Muscle layer of duodenum (tissue), 2 donors: ENCODE data around the gene B3GNT2.

ENCODE experiments used
- H3K27ac ChIP-seq: one replicate; pipeline ENCODE4 v1.7.0; 2013; ENCODE audit warnings: mild to moderate bottlenecking, low read length
- H3K27me3 ChIP-seq: one replicate; pipeline ENCODE4 v1.7.0; 2013; ENCODE audit warnings: low read depth, mild to moderate bottlenecking, control low read depth, low read length
- H3K36me3 ChIP-seq, 2 donors: one replicate each; pipeline ENCODE4 v1.7.0; 2013; ENCODE audit warnings: low read length in 2 of 2, control low read depth in 1 of 2, mild to moderate bottlenecking in 1 of 2; ENCODE audit not compliant: insufficient read depth in 2 of 2, control insufficient read depth in 1 of 2
- H3K4me1 ChIP-seq, 2 donors: one replicate each; pipeline ENCODE4 v1.7.0; 2013; ENCODE audit warnings: low read length in 2 of 2, mild to moderate bottlenecking in 2 of 2, control low read depth in 1 of 2, moderate library complexity in 1 of 2; ENCODE audit not compliant: insufficient read depth in 2 of 2, control insufficient read depth in 1 of 2
- H3K4me3 ChIP-seq, 2 donors: one replicate each; pipeline ENCODE4 v1.7.0; 2013; ENCODE audit warnings: low read length in 2 of 2, low read depth in 1 of 2, mild to moderate bottlenecking in 1 of 2
- H3K9me3 ChIP-seq, 2 donors: one replicate each; pipeline ENCODE4 v1.7.0; 2013; ENCODE audit warnings: low read length in 2 of 2, control low read depth in 1 of 2, mild to moderate bottlenecking in 1 of 2; ENCODE audit not compliant: control insufficient read depth in 1 of 2
- donor health status: healthy.

The B3GNT2 gene

GRCh38 chr2:62163106-62163831, 32.6 kb upstream of the B3GNT2 start:
- no peaks in the 10 kb centered on the region for H3K27me3 ChIP-seq
- H3K36me3 ChIP-seq: no peaks in the 10 kb centered on the region
- no peak overlapping the region for H3K27ac ChIP-seq
- H3K4me1 ChIP-seq: no peaks in the 10 kb centered on the region
- no peaks in the 10 kb centered on the region for H3K9me3 ChIP-seq
- no peak overlapping the region for H3K4me3 ChIP-seq

GRCh38 chr2:62163834-62164233, 32.1 kb upstream of the B3GNT2 start:
- no peaks in the 10 kb centered on the region for H3K9me3 ChIP-seq
- no peaks in the 10 kb centered on the region for H3K36me3 ChIP-seq
- H3K4me3 ChIP-seq: no peak overlapping the region
- no peaks in the 10 kb centered on the region for H3K4me1 ChIP-seq
- H3K27ac ChIP-seq: no peak overlapping the region
- no peaks in the 10 kb centered on the region for H3K27me3 ChIP-seq

- Histone ChIP-seq H3K36me3 (no peaks in the 10 kb centered on the region), H3K4me1 (no peaks in the 10 kb centered on the region), H3K27me3 (no peaks in the 10 kb centered on the region), H3K27ac (no peak overlapping the region), H3K4me3 (no peak overlapping the region), H3K9me3 (no peaks in the 10 kb centered on the region)
Observed at GRCh38 chr2:62175728-62176127, 20.2 kb upstream of the B3GNT2 start.

- Histone ChIP-seq H3K27ac (no peak overlapping the region), H3K27me3 (no peaks in the 10 kb centered on the region), H3K36me3 (no peaks in the 10 kb centered on the region), H3K9me3 (no peaks in the 10 kb centered on the region), H3K4me1 (no peaks in the 10 kb centered on the region), H3K4me3 (no peak overlapping the region)
Observed at GRCh38 chr2:62176801-62177200, 19.1 kb upstream of the B3GNT2 start.

- no peaks in the 10 kb centered on the region for H3K27me3 ChIP-seq
- H3K9me3 ChIP-seq: no peaks in the 10 kb centered on the region
- no peak overlapping the region for H3K27ac ChIP-seq
Observed at GRCh38 chr2:62177392-62178049, 18.4 kb upstream of the B3GNT2 start.

GRCh38 chr2:62178741-62179271, 17.1 kb upstream of the B3GNT2 start:
- H3K4me1 ChIP-seq: no peaks in the 10 kb centered on the region
- no peak overlapping the region for H3K4me3 ChIP-seq
- H3K9me3 ChIP-seq: no peaks in the 10 kb centered on the region
- H3K36me3 ChIP-seq: no peaks in the 10 kb centered on the region
- no peaks in the 10 kb centered on the region for H3K27me3 ChIP-seq
- no peak overlapping the region for H3K27ac ChIP-seq

More at GRCh38 chr2:62177392-62178049, 18.4 kb upstream of the B3GNT2 start:
- Histone ChIP-seq H3K4me1 (no peaks in the 10 kb centered on the region), H3K36me3 (no peaks in the 10 kb centered on the region), H3K4me3 (no peak overlapping the region)

- no peaks in the 10 kb centered on the region for H3K27me3 ChIP-seq
- H3K27ac ChIP-seq: no peak overlapping the region
- no peaks in the 10 kb centered on the region for H3K4me1 ChIP-seq
- H3K36me3 ChIP-seq: no peaks in the 10 kb centered on the region
- H3K9me3 ChIP-seq: no peaks in the 10 kb centered on the region
- no peak overlapping the region for H3K4me3 ChIP-seq
Observed at GRCh38 chr2:62180975-62181374, 14.9 kb upstream of the B3GNT2 start.

GRCh38 chr2:62181843-62182242, 14.1 kb upstream of the B3GNT2 start:
- Histone ChIP-seq H3K27me3 (no peaks in the 10 kb centered on the region), H3K4me1 (no peaks in the 10 kb centered on the region), H3K9me3 (no peaks in the 10 kb centered on the region), H3K36me3 (no peaks in the 10 kb centered on the region), H3K4me3 (no peak overlapping the region), H3K27ac (no peak overlapping the region)

GRCh38 chr2:62184512-62185230, 11.2 kb upstream of the B3GNT2 start:
- Histone ChIP-seq H3K9me3 (no peaks in the 10 kb centered on the region), H3K4me3 (no peak overlapping the region), H3K36me3 (no peaks in the 10 kb centered on the region), H3K4me1 (no peaks in the 10 kb centered on the region), H3K27me3 (no peaks in the 10 kb centered on the region), H3K27ac (no peak overlapping the region)

GRCh38 chr2:62185475-62186155, 10.3 kb upstream of the B3GNT2 start:
- H3K4me1 ChIP-seq: no peaks in the 10 kb centered on the region
- no peaks in the 10 kb centered on the region for H3K27me3 ChIP-seq
- H3K27ac ChIP-seq: no peak overlapping the region
- no peak overlapping the region for H3K4me3 ChIP-seq
- no peaks in the 10 kb centered on the region for H3K9me3 ChIP-seq
- H3K36me3 ChIP-seq: no peaks in the 10 kb centered on the region
